GM12873 (cell line): ENCODE data around the gene GRK3.

Source experiments
- TF ChIP-seq, protein P1 (sequence below): IDR thresholded peaks from 2 replicates; pipeline ENCODE4 v1.5.1; 2012; ENCODE audit warnings: low read depth, mild to moderate bottlenecking, moderate library complexity, low read length, control low read depth; ENCODE audit not compliant: insufficient read depth; ENCODE audit errors: missing control alignments

Gene GRK3

DNA sequence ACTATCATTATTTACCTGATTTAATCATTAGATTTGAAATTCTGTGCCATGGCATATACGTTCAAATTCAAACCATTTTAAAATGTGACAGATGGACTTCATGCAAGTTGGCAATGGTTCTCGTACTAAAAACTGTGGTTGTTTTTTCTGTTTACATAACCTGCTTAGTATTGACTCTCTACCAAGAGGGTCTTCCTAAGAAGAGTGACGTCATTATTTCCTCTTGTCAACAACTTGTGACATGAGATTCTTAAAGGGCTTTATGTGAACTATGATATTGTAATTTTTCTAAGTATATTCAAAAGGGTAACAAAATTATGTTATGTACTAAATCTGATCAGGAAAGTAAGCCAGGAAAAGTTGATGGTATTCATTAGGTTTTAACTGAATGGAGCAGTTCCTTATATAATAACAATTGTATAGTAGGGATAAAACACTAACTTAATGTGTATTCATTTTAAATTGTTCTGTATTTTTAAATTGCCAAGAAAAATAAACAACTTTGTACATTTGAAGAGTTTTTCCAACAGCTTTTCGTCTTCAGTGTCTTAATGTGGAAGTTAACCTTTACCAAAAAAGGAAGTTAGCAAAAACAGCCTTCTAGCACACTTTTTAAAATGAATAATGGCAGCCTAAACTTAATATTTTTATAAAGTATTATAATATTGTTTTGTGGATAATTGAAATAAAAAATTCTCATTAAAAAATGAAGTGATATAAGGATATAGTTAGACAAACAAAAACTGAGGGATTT lies 87.0 kb downstream of the GRK3 start:
- TF ChIP-seq, protein P1, sequence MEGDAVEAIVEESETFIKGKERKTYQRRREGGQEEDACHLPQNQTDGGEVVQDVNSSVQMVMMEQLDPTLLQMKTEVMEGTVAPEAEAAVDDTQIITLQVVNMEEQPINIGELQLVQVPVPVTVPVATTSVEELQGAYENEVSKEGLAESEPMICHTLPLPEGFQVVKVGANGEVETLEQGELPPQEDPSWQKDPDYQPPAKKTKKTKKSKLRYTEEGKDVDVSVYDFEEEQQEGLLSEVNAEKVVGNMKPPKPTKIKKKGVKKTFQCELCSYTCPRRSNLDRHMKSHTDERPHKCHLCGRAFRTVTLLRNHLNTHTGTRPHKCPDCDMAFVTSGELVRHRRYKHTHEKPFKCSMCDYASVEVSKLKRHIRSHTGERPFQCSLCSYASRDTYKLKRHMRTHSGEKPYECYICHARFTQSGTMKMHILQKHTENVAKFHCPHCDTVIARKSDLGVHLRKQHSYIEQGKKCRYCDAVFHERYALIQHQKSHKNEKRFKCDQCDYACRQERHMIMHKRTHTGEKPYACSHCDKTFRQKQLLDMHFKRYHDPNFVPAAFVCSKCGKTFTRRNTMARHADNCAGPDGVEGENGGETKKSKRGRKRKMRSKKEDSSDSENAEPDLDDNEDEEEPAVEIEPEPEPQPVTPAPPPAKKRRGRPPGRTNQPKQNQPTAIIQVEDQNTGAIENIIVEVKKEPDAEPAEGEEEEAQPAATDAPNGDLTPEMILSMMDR: no peak

DNA sequence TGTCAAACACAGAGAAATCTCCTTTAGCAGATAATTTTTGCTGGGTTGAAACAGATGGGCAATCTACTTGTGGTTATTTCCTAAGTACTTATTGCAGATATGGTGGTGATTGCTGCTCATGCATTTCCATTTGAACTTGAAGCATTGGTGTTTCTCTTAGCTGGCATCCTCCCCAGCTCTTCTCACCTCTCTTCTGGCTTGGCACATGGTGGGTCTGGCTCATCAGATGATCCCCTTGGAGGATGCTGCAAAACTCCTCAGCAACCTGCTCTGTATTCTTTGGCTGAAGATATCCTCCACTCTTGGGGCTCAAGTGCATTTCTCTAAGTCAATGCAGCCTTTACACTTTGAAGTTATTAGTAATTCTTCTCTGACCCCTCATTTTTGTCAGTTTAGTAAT lies 90.2 kb downstream of the GRK3 start:
- TF ChIP-seq, protein P1: no peak

DNA sequence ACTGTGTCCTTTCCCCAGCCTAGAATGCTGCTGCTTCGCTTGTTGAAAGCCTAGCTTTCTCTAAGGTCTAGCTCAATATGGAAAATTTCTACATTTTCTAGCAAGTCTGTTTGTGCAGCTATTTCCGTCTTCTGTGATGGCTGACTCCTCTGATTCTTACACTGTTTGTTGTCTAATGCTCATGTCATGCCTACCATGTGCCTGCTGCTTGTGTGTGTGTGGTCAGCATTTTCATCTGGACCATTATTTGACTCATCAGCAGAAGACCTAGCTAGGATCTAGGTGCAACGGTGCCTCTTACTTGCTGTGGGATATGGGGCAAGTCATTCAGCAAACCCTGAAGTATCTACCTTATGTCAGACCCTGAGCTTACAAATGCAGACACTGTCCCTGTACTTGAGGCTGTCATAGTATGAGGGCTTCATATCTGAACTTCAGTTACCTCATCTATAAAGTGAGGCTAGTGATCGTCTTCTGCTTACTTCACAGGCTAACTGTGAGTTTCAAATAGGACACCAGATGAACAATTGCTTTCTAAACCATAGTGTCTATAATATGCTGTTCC lies 91.0 kb downstream of the GRK3 start:
- TF ChIP-seq, protein P1: no peak

GRCh38 chr22:25656724-25657123 lies 92.2 kb downstream of the GRK3 start:
- TF ChIP-seq, protein P1: no peak

GRCh38 chr22:25658633-25659032 lies 94.2 kb downstream of the GRK3 start:
- TF ChIP-seq, protein P1: no peak

DNA sequence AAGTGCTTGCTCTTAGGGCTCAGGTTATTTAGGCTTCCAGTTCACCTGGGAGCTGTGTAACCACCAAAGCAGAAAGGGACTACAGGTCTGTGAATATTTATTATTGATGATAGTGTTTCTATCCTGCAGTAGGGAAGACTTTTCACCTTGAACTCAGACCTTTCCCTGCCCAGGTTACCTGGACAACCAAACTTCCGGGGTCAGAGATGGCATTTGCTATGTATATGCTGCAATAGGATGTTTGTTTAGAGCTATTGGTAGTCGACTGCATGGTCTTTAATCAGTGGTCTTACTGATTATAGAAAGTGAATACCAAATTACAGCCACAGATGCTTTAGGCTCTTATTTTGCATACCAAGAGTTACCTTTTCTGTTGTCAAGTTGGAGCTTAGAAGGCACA lies 94.9 kb downstream of the GRK3 start:
- TF ChIP-seq, protein P1: no peak

GRCh38 chr22:25660336-25660735 lies 95.9 kb downstream of the GRK3 start:
- TF ChIP-seq, protein P1: no peak
